DOHH2 (cell line): ENCODE results near the gene SRGAP3.

Experiments
- H3F3A ChIP-seq: fragments of 200-600 bp; sonication (generic), shearing (Covaris generic); 2 replicates; pipeline ENCODE4 v1.6.0; 2016; ENCODE audit warnings: antibody characterized with exemption, mild to moderate bottlenecking; ENCODE audit not compliant: control insufficient read depth, insufficient read depth
- H3K27ac ChIP-seq: fragments of 200-600 bp; sonication (generic); 2 replicates; pipeline ENCODE4 v1.5.1; 2014; ENCODE audit warnings: low read depth, mild to moderate bottlenecking, low read length, moderate library complexity
- H3K27me3 ChIP-seq: fragments of 200-600 bp; sonication (generic); 2 replicates; pipeline ENCODE4 v1.6.1; 2014; ENCODE audit warnings: mild to moderate bottlenecking, low read length, mixed read lengths; ENCODE audit not compliant: control insufficient read depth
- H3K36me3 ChIP-seq: fragments of 200-600 bp; sonication (generic); 2 replicates; pipeline ENCODE4 v1.6.1; 2014; ENCODE audit warnings: mild to moderate bottlenecking, low read length, moderate library complexity, mixed read lengths; ENCODE audit not compliant: control insufficient read depth
- H3K4me1 ChIP-seq: fragments of 200-600 bp; sonication (generic); 2 replicates; pipeline ENCODE4 v1.6.1; 2014; ENCODE audit warnings: mild to moderate bottlenecking, low read length, mixed read lengths; ENCODE audit not compliant: control insufficient read depth
- H3K4me2 ChIP-seq: fragments of 200-600 bp; sonication (generic); 2 replicates; pipeline ENCODE4 v1.6.0; 2014; ENCODE audit warnings: mild to moderate bottlenecking, low read length, moderate library complexity
- H3K4me3 ChIP-seq: fragments of 200-600 bp; sonication (generic); 2 replicates; pipeline ENCODE4 v1.5.1; 2014; ENCODE audit warnings: mild to moderate bottlenecking, low read length, mixed read lengths
- H3K79me2 ChIP-seq: fragments of 200-600 bp; sonication (generic); 2 replicates; pipeline ENCODE4 v1.6.1; 2014; ENCODE audit warnings: mild to moderate bottlenecking, low read length, mixed read lengths; ENCODE audit not compliant: control insufficient read depth
- H3K9me2 ChIP-seq: fragments of 200-600 bp; sonication (generic); replicated peaks from 2 replicates; pipeline ENCODE4 v1.6.1; 2014; ENCODE audit warnings: mild to moderate bottlenecking, low read length, mixed read lengths; ENCODE audit not compliant: control insufficient read depth
- H3K9me3 ChIP-seq: fragments of 200-600 bp; sonication (generic); 2 replicates; pipeline ENCODE4 v1.6.1; 2014; ENCODE audit warnings: antibody characterized with exemption, low read length, mixed read lengths; ENCODE audit not compliant: control insufficient read depth, insufficient read depth
- H4K20me1 ChIP-seq: fragments of 200-600 bp; sonication (generic); 2 replicates; pipeline ENCODE4 v1.6.0; 2014; ENCODE audit warnings: low read depth, mild to moderate bottlenecking, antibody characterized with exemption, low read length, moderate library complexity; ENCODE audit not compliant: control insufficient read depth, insufficient read depth
- CTCF ChIP-seq: fragments of 200-600 bp; sonication (generic); IDR thresholded peaks from one replicate; pipeline ENCODE4 v1.5.1; 2014; ENCODE audit warnings: antibody characterized with exemption, mild to moderate bottlenecking, low read depth, low read length; ENCODE audit not compliant: poor library complexity, severe bottlenecking
- EZH2phosphoT487 ChIP-seq: fragments of 200-600 bp; sonication (generic); IDR thresholded peaks from 2 replicates; pipeline ENCODE4 v1.6.1; 2017; ENCODE audit warnings: borderline replicate concordance, mild to moderate bottlenecking, antibody characterized with exemption, low read length, moderate library complexity, mixed read lengths

Gene SRGAP3

DNA sequence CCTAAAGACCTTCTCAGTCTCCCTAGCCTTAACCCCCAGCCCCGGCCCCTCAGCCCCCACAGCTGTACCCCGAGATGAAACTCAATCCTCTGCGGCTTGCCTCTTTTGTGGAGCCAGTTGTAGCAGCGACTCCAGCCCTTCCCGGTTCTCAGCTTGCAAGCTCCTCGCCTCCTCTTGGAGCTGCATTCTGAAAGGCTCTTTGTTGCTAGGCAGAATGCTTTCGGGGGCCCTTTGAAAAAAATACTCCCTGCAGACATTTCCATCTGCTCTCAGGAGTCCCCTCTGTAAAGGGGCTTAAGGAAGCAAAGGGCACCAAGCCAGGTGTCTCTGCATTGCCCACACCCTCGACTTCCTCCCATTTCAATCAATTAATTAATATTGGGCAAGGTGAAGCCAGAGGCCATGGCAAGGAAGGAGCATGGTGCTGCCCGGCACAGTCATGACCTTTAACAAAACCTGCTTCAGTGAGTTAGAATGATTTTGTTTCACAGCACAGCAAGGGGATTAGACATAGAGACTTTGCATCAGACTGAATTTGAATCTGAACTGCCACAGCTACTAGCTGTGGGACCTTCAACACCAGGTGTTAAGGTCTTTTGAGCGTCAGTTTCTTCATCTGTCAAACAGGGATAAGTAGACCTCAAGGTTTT is 65.5 kb downstream of the SRGAP3 start:
- H3K27me3 ChIP-seq: peaks cover 2% of the 10 kb centered on the region
- H3K9me2 ChIP-seq: no peaks in the 10 kb centered on the region
- no peak overlapping the region for H3K4me3 ChIP-seq
- H3K79me2 ChIP-seq: no peaks in the 10 kb centered on the region
- no peak overlapping the region for H3K4me2 ChIP-seq
- H4K20me1 ChIP-seq: no peaks in the 10 kb centered on the region
- H3K9me3 ChIP-seq: no peaks in the 10 kb centered on the region
- no peaks in the 10 kb centered on the region for H3K36me3 ChIP-seq
- no peaks in the 10 kb centered on the region for H3F3A ChIP-seq
- TF ChIP-seq EZH2phosphoT487 (no peak), CTCF (no peak)
- no peak overlapping the region for H3K27ac ChIP-seq
- peaks cover 8% of the 10 kb centered on the region for H3K4me1 ChIP-seq

GRCh38 chr3:9183011-9183410 is 66.4 kb downstream of the SRGAP3 start:
- Histone ChIP-seq H3K79me2 (no peaks in the 10 kb centered on the region), H3K9me2 (no peaks in the 10 kb centered on the region), H3F3A (no peaks in the 10 kb centered on the region), H3K4me2 (no peak overlapping the region), H4K20me1 (no peaks in the 10 kb centered on the region), H3K27me3 (no peaks in the 10 kb centered on the region), H3K4me1 (peaks cover 8% of the 10 kb centered on the region), H3K9me3 (no peaks in the 10 kb centered on the region), H3K27ac (no peak overlapping the region), H3K4me3 (no peak overlapping the region), H3K36me3 (no peaks in the 10 kb centered on the region)
- TF ChIP-seq EZH2phosphoT487: no peak
- no peak for TF ChIP-seq CTCF

DNA sequence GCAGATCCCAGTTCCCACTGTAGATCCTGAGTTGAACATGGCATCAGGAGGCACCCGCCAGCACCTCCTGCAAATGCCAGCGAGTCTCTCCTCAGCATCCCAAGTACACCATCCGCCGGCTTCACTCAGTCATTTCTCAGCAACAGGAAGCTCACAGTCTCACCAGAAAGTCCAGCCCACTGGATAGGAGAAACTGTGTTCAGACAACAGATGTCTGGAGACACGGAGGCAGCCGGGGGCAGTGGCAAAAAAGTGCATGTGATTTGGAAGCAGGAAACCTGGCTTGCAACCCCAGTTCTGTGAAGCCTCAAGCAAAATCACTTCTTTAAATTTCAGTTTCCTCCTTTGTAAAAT is 68.7 kb downstream of the SRGAP3 start:
- TF ChIP-seq EZH2phosphoT487 (no peak), CTCF (no peak)
- Histone ChIP-seq H3K9me3 (no peaks in the 10 kb centered on the region), H3F3A (no peaks in the 10 kb centered on the region), H3K4me1 (peaks cover 8% of the 10 kb centered on the region), H3K4me3 (no peak overlapping the region), H4K20me1 (no peaks in the 10 kb centered on the region), H3K27ac (no peak overlapping the region), H3K36me3 (no peaks in the 10 kb centered on the region), H3K27me3 (no peaks in the 10 kb centered on the region), H3K4me2 (no peak overlapping the region), H3K9me2 (no peaks in the 10 kb centered on the region), H3K79me2 (no peaks in the 10 kb centered on the region)
